IgD-negative memory B cell (primary cell): ENCODE measurements around the gene GIGYF2. TPM values are rescaled to one million over a fixed set of nuclear protein-coding genes. Genes with fewer than 3 reads are reported as not detected.
"Not testable (repeated sequence)": the region's sequence is repeated elsewhere in the genome, so short reads cannot be mapped to it uniquely, and the experiment has no call there.

Source experiments
- H3K27ac Mint-ChIP-seq, 3 donors: one replicate each; pipeline ENCODE4 v1.8.0; 2020 to 2022; ENCODE audit warnings: mild to moderate bottlenecking in 3 of 3, mixed read lengths in 3 of 3, moderate library complexity in 1 of 3
- H3K27me3 Mint-ChIP-seq: one replicate; pipeline ENCODE4 v1.8.0; 2021; ENCODE audit warnings: mixed read lengths
- H3K36me3 Mint-ChIP-seq: one replicate; pipeline ENCODE4 v1.8.0; 2020; ENCODE audit warnings: mild to moderate bottlenecking, mixed read lengths
- H3K4me1 Mint-ChIP-seq, 3 donors: one replicate each; pipeline ENCODE4 v1.8.0; 2020 to 2022; ENCODE audit warnings: mixed read lengths in 3 of 3, mild to moderate bottlenecking in 1 of 3
- H3K4me3 Mint-ChIP-seq, 4 donors: one replicate each; pipeline ENCODE4 v1.8.0; 2020 to 2022; ENCODE audit warnings: mild to moderate bottlenecking in 4 of 4, mixed read lengths in 4 of 4, moderate library complexity in 3 of 4
- H3K9me3 Mint-ChIP-seq, 3 donors: one replicate each; pipeline ENCODE4 v1.8.0; 2020 to 2021; ENCODE audit warnings: mixed read lengths in 3 of 3, mild to moderate bottlenecking in 1 of 3
- polyA plus RNA-seq: library from polyadenylated mRNA; unstranded; fragments of 300-500 nt; fragmentation: Illumina TruSeq; gene quantifications from one replicate; pipeline ENCODE4 v1.2.3, GENCODE V29; 2021

GIGYF2 gene
- polyA plus RNA-seq, 1 donor from 2014 or later = 24.3 TPM

- H3K36me3 Mint-ChIP-seq = peaks cover 11% of the 10 kb centered on the region
- peaks cover 2 to 3% (median 2%) of the 10 kb centered on the region in 3 donors for H3K9me3 Mint-ChIP-seq
- H3K27ac Mint-ChIP-seq = no peak overlapping the region
- peaks cover 29 to 38% (median 36%) of the 10 kb centered on the region in 3 donors for H3K4me1 Mint-ChIP-seq
- peak overlapping the region in 1 of 4 donors; percentile 91 for H3K4me3 Mint-ChIP-seq
- H3K27me3 Mint-ChIP-seq = no peaks in the 10 kb centered on the region
Observed at GRCh38 chr2:232700154-232700553, 3.0 kb downstream of the GIGYF2 start.

- Mint-ChIP-seq H3K36me3 (peaks cover 8% of the 10 kb centered on the region), H3K27me3 (no peaks in the 10 kb centered on the region), H3K9me3 (no peaks in the 10 kb centered on the region), H3K27ac (no peak overlapping the region), H3K4me1 (peaks cover 5 to 10% (median 10%) of the 10 kb centered on the region in 3 donors), H3K4me3 (no peak overlapping the region)
Observed at GRCh38 chr2:232707076-232707475, 9.9 kb downstream of the GIGYF2 start.

GRCh38 chr2:232713505-232713904 is 16.4 kb downstream of the GIGYF2 start:
- Mint-ChIP-seq H3K4me3 (no peak overlapping the region), H3K9me3 (no peaks in the 10 kb centered on the region), H3K27me3 (no peaks in the 10 kb centered on the region), H3K27ac (no peak overlapping the region), H3K36me3 (peaks cover 17% of the 10 kb centered on the region), H3K4me1 (peaks cover 8 to 12% (median 11%) of the 10 kb centered on the region in 3 donors)

- H3K27ac Mint-ChIP-seq = no peak overlapping the region
- no peaks in the 10 kb centered on the region for H3K9me3 Mint-ChIP-seq
- peaks cover 24% of the 10 kb centered on the region for H3K36me3 Mint-ChIP-seq
- no peak overlapping the region for H3K4me3 Mint-ChIP-seq
- peaks cover 8 to 13% (median 13%) of the 10 kb centered on the region in 3 donors for H3K4me1 Mint-ChIP-seq
- H3K27me3 Mint-ChIP-seq = no peaks in the 10 kb centered on the region
Observed at GRCh38 chr2:232714969-232715368, 17.8 kb downstream of the GIGYF2 start.

GRCh38 chr2:232720056-232720455 is 22.9 kb downstream of the GIGYF2 start:
- H3K27me3 Mint-ChIP-seq, H3K4me3 Mint-ChIP-seq, H3K9me3 Mint-ChIP-seq, H3K27ac Mint-ChIP-seq: not testable (repeated sequence)
- Mint-ChIP-seq H3K36me3 (peaks cover 19% of the 10 kb centered on the region), H3K4me1 (peaks cover 16 to 22% (median 21%) of the 10 kb centered on the region in 3 donors)

GRCh38 chr2:232721261-232721660 is 24.1 kb downstream of the GIGYF2 start:
- H3K36me3 Mint-ChIP-seq = peaks cover 20% of the 10 kb centered on the region
- H3K27me3 Mint-ChIP-seq = no peaks in the 10 kb centered on the region
- H3K4me1 Mint-ChIP-seq = peaks cover 12 to 19% (median 14%) of the 10 kb centered on the region in 3 donors
- no peak overlapping the region for H3K4me3 Mint-ChIP-seq
- H3K27ac Mint-ChIP-seq = no peak overlapping the region
- no peaks in the 10 kb centered on the region for H3K9me3 Mint-ChIP-seq

GRCh38 chr2:232721882-232722281 is 24.8 kb downstream of the GIGYF2 start:
- H3K27ac Mint-ChIP-seq = no peak overlapping the region
- H3K4me1 Mint-ChIP-seq = peaks cover 12 to 19% (median 14%) of the 10 kb centered on the region in 3 donors
- H3K9me3 Mint-ChIP-seq = no peaks in the 10 kb centered on the region
- no peaks in the 10 kb centered on the region for H3K27me3 Mint-ChIP-seq
- H3K36me3 Mint-ChIP-seq = peaks cover 19% of the 10 kb centered on the region
- H3K4me3 Mint-ChIP-seq = peak overlapping the region in 1 of 4 donors; percentile 10

- no peaks in the 10 kb centered on the region for H3K9me3 Mint-ChIP-seq
- H3K36me3 Mint-ChIP-seq = peaks cover 14% of the 10 kb centered on the region
- no peaks in the 10 kb centered on the region for H3K27me3 Mint-ChIP-seq
- peaks cover 7 to 18% (median 15%) of the 10 kb centered on the region in 3 donors for H3K4me1 Mint-ChIP-seq
- H3K27ac Mint-ChIP-seq = no peak overlapping the region
- H3K4me3 Mint-ChIP-seq = no peak overlapping the region
Observed at GRCh38 chr2:232723027-232723426, 25.9 kb downstream of the GIGYF2 start.

GRCh38 chr2:232728785-232729184 is 31.7 kb downstream of the GIGYF2 start:
- H3K36me3 Mint-ChIP-seq = peaks cover 13% of the 10 kb centered on the region
- no peaks in the 10 kb centered on the region for H3K27me3 Mint-ChIP-seq
- H3K27ac Mint-ChIP-seq = no peak overlapping the region
- no peaks in the 10 kb centered on the region for H3K9me3 Mint-ChIP-seq
- peaks cover 0 to 9% (median 4%) of the 10 kb centered on the region in 3 donors for H3K4me1 Mint-ChIP-seq
- H3K4me3 Mint-ChIP-seq = no peak overlapping the region

GRCh38 chr2:232731470-232731869 is 34.3 kb downstream of the GIGYF2 start:
- Mint-ChIP-seq H3K36me3 (peaks cover 11% of the 10 kb centered on the region), H3K9me3 (no peaks in the 10 kb centered on the region), H3K27me3 (no peaks in the 10 kb centered on the region)

GRCh38 chr2:232741294-232741693 is 44.2 kb downstream of the GIGYF2 start:
- H3K36me3 Mint-ChIP-seq = peaks cover 7% of the 10 kb centered on the region
- H3K4me3 Mint-ChIP-seq = no peak overlapping the region
- no peaks in the 10 kb centered on the region for H3K9me3 Mint-ChIP-seq
- H3K27ac Mint-ChIP-seq = no peak overlapping the region
- H3K4me1 Mint-ChIP-seq = peaks cover 0 to 2% (median 0%) of the 10 kb centered on the region in 3 donors
- no peaks in the 10 kb centered on the region for H3K27me3 Mint-ChIP-seq

More at GRCh38 chr2:232731470-232731869, 34.3 kb downstream of the GIGYF2 start:
- Mint-ChIP-seq H3K27ac (no peak overlapping the region), H3K4me3 (no peak overlapping the region), H3K4me1 (peaks cover 0 to 9% (median 4%) of the 10 kb centered on the region in 3 donors)

- Mint-ChIP-seq H3K4me3 (no peak overlapping the region), H3K27ac (peak overlapping the region in 1 of 3 donors; percentile 69), H3K4me1 (peaks cover 0 to 2% (median 0%) of the 10 kb centered on the region in 3 donors), H3K9me3 (no peaks in the 10 kb centered on the region), H3K36me3 (peaks cover 7% of the 10 kb centered on the region), H3K27me3 (no peaks in the 10 kb centered on the region)
Observed at GRCh38 chr2:232741972-232742371, 44.8 kb downstream of the GIGYF2 start.

- H3K4me1 Mint-ChIP-seq = peaks cover 0 to 2% (median 0%) of the 10 kb centered on the region in 3 donors
- no peak overlapping the region for H3K27ac Mint-ChIP-seq
Observed at GRCh38 chr2:232744963-232745362, 47.8 kb downstream of the GIGYF2 start.

GRCh38 chr2:232748038-232748437 is 50.9 kb downstream of the GIGYF2 start:
- Mint-ChIP-seq H3K9me3 (no peaks in the 10 kb centered on the region), H3K4me1 (peaks cover 0 to 2% (median 0%) of the 10 kb centered on the region in 3 donors), H3K27me3 (no peaks in the 10 kb centered on the region), H3K4me3 (no peak overlapping the region), H3K36me3 (peaks cover 5% of the 10 kb centered on the region), H3K27ac (no peak overlapping the region)

More at GRCh38 chr2:232744963-232745362, 47.8 kb downstream of the GIGYF2 start:
- Mint-ChIP-seq H3K9me3 (no peaks in the 10 kb centered on the region), H3K36me3 (peaks cover 5% of the 10 kb centered on the region), H3K27me3 (no peaks in the 10 kb centered on the region), H3K4me3 (no peak overlapping the region)

- no peak overlapping the region for H3K4me3 Mint-ChIP-seq
- H3K9me3 Mint-ChIP-seq = no peaks in the 10 kb centered on the region
- H3K4me1 Mint-ChIP-seq = peaks cover 0 to 2% (median 0%) of the 10 kb centered on the region in 3 donors
- H3K27ac Mint-ChIP-seq = no peak overlapping the region
- peaks cover 6% of the 10 kb centered on the region for H3K36me3 Mint-ChIP-seq
- H3K27me3 Mint-ChIP-seq = no peaks in the 10 kb centered on the region
Observed at GRCh38 chr2:232749331-232749730, 52.2 kb downstream of the GIGYF2 start.

- Mint-ChIP-seq H3K4me1 (peaks cover 0 to 2% (median 0%) of the 10 kb centered on the region in 3 donors), H3K27ac (no peak overlapping the region), H3K27me3 (no peaks in the 10 kb centered on the region), H3K9me3 (no peaks in the 10 kb centered on the region), H3K36me3 (peaks cover 6% of the 10 kb centered on the region), H3K4me3 (no peak overlapping the region)
Observed at GRCh38 chr2:232750135-232750671, 53.1 kb downstream of the GIGYF2 start.
